IMR-90 (cell line): Measurements from ENCODE around the gene RECK.

ENCODE experiments used
- BHLHE40 ChIP-seq: fragments of 150-350 bp; IDR thresholded peaks from 2 replicates; pipeline ENCODE4 v1.6.1; 2016; ENCODE audit warnings: mild to moderate bottlenecking, low read depth, low read length
- CEBPB ChIP-seq: IDR thresholded peaks from 2 replicates; pipeline ENCODE4 v1.6.1; 2012; ENCODE audit warnings: low read depth, low read length, improper control_type of control experiment
- CHD1 ChIP-seq: IDR thresholded peaks from 2 replicates; pipeline ENCODE4 v1.6.1; 2012; ENCODE audit warnings: low read depth, low read length, improper control_type of control experiment
- CTCF ChIP-seq: conservative IDR thresholded peaks from 2 replicates; pipeline ENCODE4 v1.5.1; 2012; ENCODE audit warnings: mild to moderate bottlenecking, low read depth, low read length, improper control_type of control experiment
- MAFK ChIP-seq: IDR thresholded peaks from 2 replicates; pipeline ENCODE4 v1.6.1; 2012; ENCODE audit warnings: low read depth, low read length, improper control_type of control experiment
- MAZ ChIP-seq: IDR thresholded peaks from 2 replicates; pipeline ENCODE4 v1.6.1; 2012; ENCODE audit warnings: low read depth, mild to moderate bottlenecking, low read length, improper control_type of control experiment, moderate library complexity, borderline replicate concordance
- MXI1 ChIP-seq: IDR thresholded peaks from 2 replicates; pipeline ENCODE4 v1.6.1; 2012; ENCODE audit warnings: low read depth, mild to moderate bottlenecking, low read length, moderate library complexity, borderline replicate concordance
- NFE2L2 ChIP-seq: fragments of 150-350 bp; IDR thresholded peaks from 2 replicates; pipeline ENCODE4 v1.6.1; 2016; ENCODE audit warnings: low read depth, mild to moderate bottlenecking, low read length
- POLR2A ChIP-seq: IDR thresholded peaks from 2 replicates; pipeline ENCODE4 v1.6.1; 2012; ENCODE audit warnings: mild to moderate bottlenecking, low read depth, low read length
- RCOR1 ChIP-seq: IDR thresholded peaks from 2 replicates; pipeline ENCODE4 v1.6.1; 2012; ENCODE audit warnings: mild to moderate bottlenecking, low read length, improper control_type of control experiment; ENCODE audit not compliant: insufficient replicate concordance
- RFX5 ChIP-seq: IDR thresholded peaks from 2 replicates; pipeline ENCODE4 v1.8.0; 2012; ENCODE audit warnings: low read depth, mild to moderate bottlenecking, low read length, moderate library complexity
- SMC3 ChIP-seq: fragments of 150-350 bp; IDR thresholded peaks from 2 replicates; pipeline ENCODE4 v1.6.1; 2016; ENCODE audit warnings: low read depth, mild to moderate bottlenecking, antibody characterized with exemption, low read length, moderate library complexity
- USF2 ChIP-seq: fragments of 150-350 bp; IDR thresholded peaks from 2 replicates; pipeline ENCODE4 v1.6.1; 2017; ENCODE audit warnings: mild to moderate bottlenecking, antibody characterized with exemption, low read length, low read depth
- TF ChIP-seq, protein P1 (sequence below): fragments of 150-350 bp; IDR thresholded peaks from 2 replicates; pipeline ENCODE4 v1.6.1; 2016; ENCODE audit warnings: low read depth, mild to moderate bottlenecking, low read length, moderate library complexity, borderline replicate concordance

DNA sequence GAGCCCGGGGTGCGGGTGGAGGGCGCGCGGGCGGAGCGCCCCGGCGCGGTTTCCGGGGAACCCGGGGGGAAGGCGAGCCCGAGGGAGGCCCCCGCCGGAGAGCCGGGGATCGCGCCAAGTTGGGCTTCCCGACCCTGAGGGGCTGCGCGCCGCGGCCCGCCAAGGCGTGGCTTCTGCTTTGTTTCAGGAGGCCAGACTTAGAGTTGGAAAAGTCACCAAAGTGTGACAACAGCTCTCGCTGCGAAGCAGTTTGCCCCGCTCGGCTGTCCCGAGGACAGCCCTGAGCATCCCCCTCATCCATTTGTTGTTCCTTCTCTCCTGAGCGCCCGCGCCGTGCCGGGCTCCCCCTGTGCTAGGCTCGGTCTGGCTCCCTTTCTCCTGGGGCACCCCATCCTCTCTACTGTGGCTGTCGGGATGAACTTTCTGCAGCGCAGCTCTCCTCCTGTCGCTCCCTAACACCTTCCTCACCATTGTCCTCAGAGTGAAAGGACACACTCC is 100.2 kb downstream of the RECK start:
- no peak for TF ChIP-seq CTCF
- TF ChIP-seq USF2: no peak
- TF ChIP-seq CHD1: no peak
- TF ChIP-seq POLR2A: no peak
- TF ChIP-seq MXI1: no peak
- no peak for TF ChIP-seq MAFK
- TF ChIP-seq, protein P1, sequence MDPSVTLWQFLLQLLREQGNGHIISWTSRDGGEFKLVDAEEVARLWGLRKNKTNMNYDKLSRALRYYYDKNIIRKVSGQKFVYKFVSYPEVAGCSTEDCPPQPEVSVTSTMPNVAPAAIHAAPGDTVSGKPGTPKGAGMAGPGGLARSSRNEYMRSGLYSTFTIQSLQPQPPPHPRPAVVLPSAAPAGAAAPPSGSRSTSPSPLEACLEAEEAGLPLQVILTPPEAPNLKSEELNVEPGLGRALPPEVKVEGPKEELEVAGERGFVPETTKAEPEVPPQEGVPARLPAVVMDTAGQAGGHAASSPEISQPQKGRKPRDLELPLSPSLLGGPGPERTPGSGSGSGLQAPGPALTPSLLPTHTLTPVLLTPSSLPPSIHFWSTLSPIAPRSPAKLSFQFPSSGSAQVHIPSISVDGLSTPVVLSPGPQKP: no peak
- no peak for TF ChIP-seq RFX5
- no peak for TF ChIP-seq BHLHE40
- no peak for TF ChIP-seq RCOR1
- no peak for TF ChIP-seq MAZ
- TF ChIP-seq NFE2L2: no peak
- no peak for TF ChIP-seq SMC3
- TF ChIP-seq CEBPB: no peak
